ENCODE data around the gene TIMP4. TPM values are rescaled to one million over a fixed set of nuclear protein-coding genes. Genes with fewer than 3 reads are reported as not detected.

TIMP4 gene
- total RNA-seq, 4 donors from 2014 or later, result 3.7 to 22.3 (median 5.0) TPM

DNA sequence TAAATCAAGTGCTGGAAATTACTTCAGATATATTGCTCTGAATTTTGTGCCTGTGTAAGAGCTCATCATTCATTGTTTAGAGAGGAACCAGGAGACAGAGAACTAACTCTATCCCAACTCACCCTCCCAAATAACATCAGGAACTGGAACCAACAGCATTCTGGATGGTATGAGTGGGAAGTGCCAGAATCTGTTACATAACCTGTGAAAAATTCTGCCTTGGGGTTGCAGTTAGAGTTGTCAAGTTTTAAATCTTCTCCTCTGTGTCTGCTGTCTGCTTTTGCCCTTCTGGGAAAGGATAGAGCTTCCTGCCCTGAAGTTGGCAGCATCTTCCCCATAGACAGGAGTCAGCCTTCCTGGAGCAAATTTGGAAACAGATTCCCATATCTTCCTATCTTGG, 41.2 kb downstream of the TIMP4 start:
- H3K4me1 ChIP-seq, result no peaks in the 10 kb centered on the region
- peak overlapping the region in 1 of 4 donors; percentile 3 for H3K27ac ChIP-seq
- H3K9me3 ChIP-seq, result no peaks in the 10 kb centered on the region
- H3K36me3 ChIP-seq, result no peaks in the 10 kb centered on the region
- H3K4me3 ChIP-seq, result no peak overlapping the region
- TF ChIP-seq, protein P1, sequence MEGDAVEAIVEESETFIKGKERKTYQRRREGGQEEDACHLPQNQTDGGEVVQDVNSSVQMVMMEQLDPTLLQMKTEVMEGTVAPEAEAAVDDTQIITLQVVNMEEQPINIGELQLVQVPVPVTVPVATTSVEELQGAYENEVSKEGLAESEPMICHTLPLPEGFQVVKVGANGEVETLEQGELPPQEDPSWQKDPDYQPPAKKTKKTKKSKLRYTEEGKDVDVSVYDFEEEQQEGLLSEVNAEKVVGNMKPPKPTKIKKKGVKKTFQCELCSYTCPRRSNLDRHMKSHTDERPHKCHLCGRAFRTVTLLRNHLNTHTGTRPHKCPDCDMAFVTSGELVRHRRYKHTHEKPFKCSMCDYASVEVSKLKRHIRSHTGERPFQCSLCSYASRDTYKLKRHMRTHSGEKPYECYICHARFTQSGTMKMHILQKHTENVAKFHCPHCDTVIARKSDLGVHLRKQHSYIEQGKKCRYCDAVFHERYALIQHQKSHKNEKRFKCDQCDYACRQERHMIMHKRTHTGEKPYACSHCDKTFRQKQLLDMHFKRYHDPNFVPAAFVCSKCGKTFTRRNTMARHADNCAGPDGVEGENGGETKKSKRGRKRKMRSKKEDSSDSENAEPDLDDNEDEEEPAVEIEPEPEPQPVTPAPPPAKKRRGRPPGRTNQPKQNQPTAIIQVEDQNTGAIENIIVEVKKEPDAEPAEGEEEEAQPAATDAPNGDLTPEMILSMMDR (IDR thresholded peaks at IDR 0.05), result no peak
- no peak for TF ChIP-seq POLR2A (IDR thresholded peaks at IDR 0.05)
- H3K27me3 ChIP-seq, result no peaks in the 10 kb centered on the region
- DNase-seq, result no peak

DNA sequence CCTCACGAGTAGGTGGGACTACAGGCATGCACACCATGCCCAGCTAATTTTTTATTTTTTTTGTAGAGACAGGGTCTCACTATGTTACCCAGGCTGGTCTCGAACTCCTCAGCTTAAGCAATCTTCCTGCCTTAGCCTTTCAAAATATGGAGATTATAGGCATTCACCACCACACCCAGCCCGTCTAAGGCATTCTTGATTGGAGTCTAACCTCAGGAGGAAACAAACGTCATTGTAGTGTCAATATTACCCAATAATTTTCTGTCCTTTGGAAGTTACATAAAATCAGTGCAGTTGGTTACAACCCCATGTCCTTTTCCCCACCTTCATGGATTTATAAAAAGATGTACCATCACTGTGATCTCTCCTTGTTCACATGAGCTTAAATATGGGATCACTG, 41.8 kb downstream of the TIMP4 start:
- DNase-seq, result no peak
- Histone ChIP-seq H3K4me3 (no peak overlapping the region), H3K9me3 (no peaks in the 10 kb centered on the region), H3K4me1 (no peaks in the 10 kb centered on the region), H3K27ac (peak overlapping the region in 1 of 4 donors; percentile 3), H3K27me3 (no peaks in the 10 kb centered on the region), H3K36me3 (no peaks in the 10 kb centered on the region)
- TF ChIP-seq POLR2A (IDR thresholded peaks at IDR 0.05), result no peak
- TF ChIP-seq, protein P1 (IDR thresholded peaks at IDR 0.05), result no peak

DNA sequence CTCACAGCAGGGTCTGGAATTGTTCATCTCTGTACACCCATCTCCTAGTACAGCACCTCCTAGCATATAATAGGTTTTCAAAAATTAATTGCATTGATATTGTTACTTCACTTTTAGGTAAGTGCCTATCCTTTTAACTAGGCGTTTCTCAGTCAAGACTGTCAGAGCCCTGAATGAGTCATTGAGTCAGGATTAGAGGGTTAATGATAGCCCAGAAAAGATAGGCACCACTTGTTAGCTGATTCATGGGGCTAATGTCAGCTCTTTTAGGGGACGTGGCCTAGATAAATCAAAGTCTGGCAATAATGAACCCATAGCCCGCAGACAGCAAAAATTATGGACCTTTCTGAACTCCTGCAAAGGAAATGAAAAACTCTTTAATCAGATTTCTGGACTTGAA, 42.9 kb downstream of the TIMP4 start:
- Histone ChIP-seq H3K4me1 (no peaks in the 10 kb centered on the region), H3K36me3 (no peaks in the 10 kb centered on the region), H3K27ac (no peak overlapping the region), H3K4me3 (no peak overlapping the region), H3K27me3 (no peaks in the 10 kb centered on the region), H3K9me3 (no peaks in the 10 kb centered on the region)
- TF ChIP-seq, protein P1 (IDR thresholded peaks at IDR 0.05), result no peak
- no peak for TF ChIP-seq POLR2A (IDR thresholded peaks at IDR 0.05)
- DNase-seq, result no peak

DNA sequence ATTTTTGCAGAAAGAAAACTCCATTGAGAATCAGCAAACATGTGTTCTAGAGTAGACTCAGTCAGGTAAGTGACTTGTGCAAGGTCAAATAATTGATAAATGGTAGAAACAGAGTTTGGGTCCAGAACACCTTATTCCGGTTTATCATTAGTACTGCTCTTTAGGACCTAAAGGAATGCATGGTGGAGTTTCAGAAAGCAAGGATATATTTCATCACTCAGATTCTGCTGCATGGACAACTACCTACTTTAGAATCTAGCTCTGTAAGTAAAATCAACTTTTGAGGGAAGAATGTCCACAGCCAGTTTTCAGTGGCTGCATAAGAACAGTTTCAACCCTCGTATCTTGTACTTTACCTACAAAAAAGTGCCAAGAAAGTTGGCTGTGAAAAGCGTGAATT, 43.6 kb downstream of the TIMP4 start:
- DNase-seq, result no peak
- Histone ChIP-seq H3K36me3 (no peaks in the 10 kb centered on the region), H3K27ac (no peak overlapping the region), H3K27me3 (no peaks in the 10 kb centered on the region), H3K9me3 (no peaks in the 10 kb centered on the region), H3K4me3 (no peak overlapping the region), H3K4me1 (no peaks in the 10 kb centered on the region)
- TF ChIP-seq, protein P1 (IDR thresholded peaks at IDR 0.05), result no peak

DNA sequence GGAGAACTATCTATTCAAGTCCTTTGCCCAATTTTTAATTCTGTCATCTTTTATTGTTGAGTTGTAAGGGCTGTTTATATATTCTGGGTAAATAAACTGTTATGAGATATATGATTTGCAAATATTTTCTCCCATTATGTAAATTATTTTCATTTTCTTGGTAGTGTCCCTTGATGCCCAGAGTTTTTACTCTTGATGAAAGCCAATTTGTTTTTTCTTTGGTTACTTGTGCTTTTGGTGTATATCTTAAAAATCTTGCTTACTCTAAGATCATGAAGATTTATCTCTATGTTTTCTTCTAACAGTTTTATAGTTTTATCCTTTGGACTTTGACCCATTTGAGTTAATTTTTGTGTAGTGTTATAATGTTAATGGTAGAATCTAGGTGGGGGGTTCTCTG, 44.5 kb downstream of the TIMP4 start:
- no peak for DNase-seq
- Histone ChIP-seq H3K4me1 (no peaks in the 10 kb centered on the region), H3K9me3 (no peaks in the 10 kb centered on the region), H3K27ac (no peak overlapping the region), H3K4me3 (no peak overlapping the region), H3K27me3 (no peaks in the 10 kb centered on the region), H3K36me3 (no peaks in the 10 kb centered on the region)
- TF ChIP-seq POLR2A (IDR thresholded peaks at IDR 0.05), result no peak
- TF ChIP-seq, protein P1 (IDR thresholded peaks at IDR 0.05), result no peak

DNA sequence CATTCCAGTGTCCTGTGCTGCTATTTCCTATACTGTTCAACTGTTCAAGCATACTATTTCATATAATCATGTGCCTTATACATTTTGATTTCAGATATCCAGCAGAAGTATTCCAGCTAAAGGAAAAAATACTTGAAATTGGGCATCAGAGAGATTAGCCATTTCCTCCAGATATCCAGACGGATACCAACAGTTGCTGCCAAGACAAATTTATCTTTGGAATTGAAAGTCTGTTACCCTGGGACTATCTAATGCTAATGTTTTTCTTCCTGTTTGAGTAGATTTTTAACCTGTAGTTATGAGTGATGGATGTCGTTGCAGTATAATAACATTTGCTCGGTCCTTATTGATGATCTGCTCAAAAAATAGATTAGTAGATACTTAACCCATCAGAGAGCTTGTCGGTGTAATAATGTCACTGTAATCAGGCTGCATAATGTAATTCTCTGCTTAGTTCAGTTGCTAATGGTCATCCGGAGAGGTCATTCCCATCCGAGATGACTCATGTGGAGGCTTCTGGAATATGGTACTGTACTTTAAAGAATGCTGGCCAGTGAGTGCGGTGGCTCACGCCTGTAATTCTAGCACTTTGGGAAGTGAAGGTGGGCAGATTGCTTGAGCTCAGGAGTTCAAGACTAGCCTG, 51.5 kb downstream of the TIMP4 start:
- H3K4me3 ChIP-seq, result no peak overlapping the region
- no peaks in the 10 kb centered on the region for H3K36me3 ChIP-seq
- peak in 1 of 3 donors; percentile 48 for DNase-seq
- no peaks in the 10 kb centered on the region for H3K27me3 ChIP-seq
- no peak overlapping the region for H3K27ac ChIP-seq
- H3K4me1 ChIP-seq, result peaks cover 0 to 9% (median 0%) of the 10 kb centered on the region in 4 donors
- no peak for TF ChIP-seq POLR2A (IDR thresholded peaks at IDR 0.05)
- TF ChIP-seq, protein P1 (IDR thresholded peaks at IDR 0.05), result no peak
- H3K9me3 ChIP-seq, result no peaks in the 10 kb centered on the region
